HG02885 (cell line): ENCODE results near the gene ALDOC.
"Not testable (repeated sequence)": the region's sequence is repeated elsewhere in the genome, so short reads cannot be mapped to it uniquely, and the experiment has no call there.

Experiments used
- ATAC-seq: cut with Tn5 transposase; IDR thresholded peaks from one replicate; pipeline ENCODE4 v1.9.1; 2021; ENCODE audit warnings: mild to moderate bottlenecking; ENCODE audit not compliant: unreplicated experiment, poor library complexity

The ALDOC gene

GRCh38 chr17:28576758-28577465 is at the start of gene ALDOC:
TSS of gene ALDOC (minus strand) at chr17:28576895. CDS start at chr17:28575532, 1,363 bp downstream.
- ATAC-seq, result peak; percentile 87

GRCh38 chr17:28624148-28624547 is 47.5 kb upstream of the ALDOC start:
- ATAC-seq, result no peak

- ATAC-seq, result no peak
Measured at GRCh38 chr17:28623696-28624095, 47.0 kb upstream of the ALDOC start.

GRCh38 chr17:28622186-28622585 is 45.5 kb upstream of the ALDOC start:
- ATAC-seq, result no peak

- no peak for ATAC-seq
Measured at GRCh38 chr17:28620010-28620409, 43.3 kb upstream of the ALDOC start.

GRCh38 chr17:28618464-28618863 is 41.8 kb upstream of the ALDOC start:
- ATAC-seq, result no peak

GRCh38 chr17:28616281-28616680 is 39.6 kb upstream of the ALDOC start:
- no peak for ATAC-seq

- ATAC-seq, result no peak
Measured at GRCh38 chr17:28615260-28615940, 38.7 kb upstream of the ALDOC start.

GRCh38 chr17:28613931-28614381 is 37.3 kb upstream of the ALDOC start, which contains the start of gene RSKR:
TSS of gene RSKR (minus strand) at chr17:28614185. CDS start at chr17:28614161, 24 bp downstream.
- no peak for ATAC-seq

GRCh38 chr17:28612936-28613872 is 36.5 kb upstream of the ALDOC start:
- no peak for ATAC-seq

GRCh38 chr17:28612531-28612930 is 35.8 kb upstream of the ALDOC start:
- ATAC-seq, result no peak

- no peak for ATAC-seq
Measured at GRCh38 chr17:28610376-28610775, 33.7 kb upstream of the ALDOC start.

GRCh38 chr17:28604031-28604430 is 27.3 kb upstream of the ALDOC start:
- not testable (repeated sequence) for ATAC-seq

GRCh38 chr17:28599311-28600184 is 22.9 kb upstream of the ALDOC start:
- peak; percentile 49 for ATAC-seq

GRCh38 chr17:28598799-28599310 is 22.2 kb upstream of the ALDOC start, which contains the start of gene SPAG5:
TSS of gene SPAG5 (minus strand) at chr17:28599025. CDS start at chr17:28598946, 79 bp downstream.
- ATAC-seq, result peak; percentile 84

- ATAC-seq, result no peak
Measured at GRCh38 chr17:28598389-28598788, 21.7 kb upstream of the ALDOC start.

GRCh38 chr17:28597606-28598383 is 21.1 kb upstream of the ALDOC start:
- ATAC-seq, result no peak

GRCh38 chr17:28592260-28592659 is 15.6 kb upstream of the ALDOC start:
- ATAC-seq, result no peak

- no peak for ATAC-seq
Measured at GRCh38 chr17:28585851-28586250, 9.2 kb upstream of the ALDOC start.
